Measurements from ENCODE around the gene SLC2A3.

DNA sequence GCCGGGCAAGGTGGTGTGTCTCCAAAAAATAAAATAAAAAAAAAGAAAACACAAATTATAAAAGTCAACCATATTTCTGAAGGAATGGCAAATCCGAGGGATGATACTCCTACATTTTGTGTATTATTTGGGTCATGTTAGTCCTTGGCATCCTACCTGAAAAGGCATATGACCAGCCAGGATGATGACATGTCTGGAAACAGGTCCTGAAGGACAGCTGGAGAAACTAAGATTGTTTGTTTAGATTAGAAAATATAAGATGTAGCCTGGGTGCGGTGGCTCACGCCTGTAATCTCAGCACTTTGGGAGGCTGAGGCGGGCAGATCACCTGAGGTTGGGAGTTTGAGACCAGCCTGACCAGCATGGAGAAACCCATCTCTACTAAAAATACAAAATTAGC lies 48.9 kb upstream of the SLC2A3 start:
- TF ChIP-seq, protein P1, sequence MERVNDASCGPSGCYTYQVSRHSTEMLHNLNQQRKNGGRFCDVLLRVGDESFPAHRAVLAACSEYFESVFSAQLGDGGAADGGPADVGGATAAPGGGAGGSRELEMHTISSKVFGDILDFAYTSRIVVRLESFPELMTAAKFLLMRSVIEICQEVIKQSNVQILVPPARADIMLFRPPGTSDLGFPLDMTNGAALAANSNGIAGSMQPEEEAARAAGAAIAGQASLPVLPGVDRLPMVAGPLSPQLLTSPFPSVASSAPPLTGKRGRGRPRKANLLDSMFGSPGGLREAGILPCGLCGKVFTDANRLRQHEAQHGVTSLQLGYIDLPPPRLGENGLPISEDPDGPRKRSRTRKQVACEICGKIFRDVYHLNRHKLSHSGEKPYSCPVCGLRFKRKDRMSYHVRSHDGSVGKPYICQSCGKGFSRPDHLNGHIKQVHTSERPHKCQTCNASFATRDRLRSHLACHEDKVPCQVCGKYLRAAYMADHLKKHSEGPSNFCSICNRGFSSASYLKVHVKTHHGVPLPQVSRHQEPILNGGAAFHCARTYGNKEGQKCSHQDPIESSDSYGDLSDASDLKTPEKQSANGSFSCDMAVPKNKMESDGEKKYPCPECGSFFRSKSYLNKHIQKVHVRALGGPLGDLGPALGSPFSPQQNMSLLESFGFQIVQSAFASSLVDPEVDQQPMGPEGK (CRISPR knock-in tag; IDR thresholded peaks at IDR 0.05; ENCODE audit: borderline replicate concordance), result no peak
- TF ChIP-seq PPARA (CRISPR knock-in tag; IDR thresholded peaks at IDR 0.05; ENCODE audit: borderline replicate concordance) (no peak), OSR1 (CRISPR knock-in tag; IDR thresholded peaks at IDR 0.05) (no peak), SNAI2 (CRISPR knock-in tag; IDR thresholded peaks at IDR 0.05) (no peak), GLIS3 (CRISPR knock-in tag; IDR thresholded peaks at IDR 0.05) (no peak), ZNF8 (CRISPR knock-in tag; IDR thresholded peaks at IDR 0.05) (no peak), ZFP30 (CRISPR knock-in tag; IDR thresholded peaks at IDR 0.05) (no peak), ZNF70 (CRISPR knock-in tag; IDR thresholded peaks at IDR 0.05) (no peak), BACH2 (CRISPR knock-in tag; IDR thresholded peaks at IDR 0.05; ENCODE audit: borderline replicate concordance) (no peak)

Data from SK-N-SH treated with all-trans-retinoic acid at 6 μM for 48 hours (cell line).